Type B pancreatic cell (in vitro differentiated cells): ENCODE data around the gene TEX2. TPM values are rescaled to one million over a fixed set of nuclear protein-coding genes. Genes with fewer than 3 reads are reported as not detected.
"Not testable (repeated sequence)": the region's sequence is repeated elsewhere in the genome, so short reads cannot be mapped to it uniquely, and the experiment has no call there.

ENCODE experiments used
- DNase-seq: peaks from one replicate; pipeline ENCODE4 v3.0.0; 2021; ENCODE audit warnings: mixed read lengths; ENCODE audit not compliant: unreplicated experiment; ENCODE audit errors: extremely low spot score
- H3K27ac Mint-ChIP-seq: 2 replicates; pipeline ENCODE4 v1.8.0; 2021; ENCODE audit warnings: mild to moderate bottlenecking, mixed read lengths
- H3K27me3 Mint-ChIP-seq: 2 replicates; pipeline ENCODE4 v1.8.0; 2021; ENCODE audit warnings: mixed read lengths
- H3K36me3 Mint-ChIP-seq: 2 replicates; pipeline ENCODE4 v1.8.0; 2021; ENCODE audit warnings: mixed read lengths
- H3K4me1 Mint-ChIP-seq: one replicate; pipeline ENCODE4 v1.8.0; 2021; ENCODE audit warnings: mixed read lengths; ENCODE audit not compliant: unreplicated experiment
- H3K4me3 Mint-ChIP-seq: 2 replicates; pipeline ENCODE4 v1.8.0; 2021; ENCODE audit warnings: mild to moderate bottlenecking, mixed read lengths
- H3K9me3 Mint-ChIP-seq: 2 replicates; pipeline ENCODE4 v1.8.0; 2021; ENCODE audit warnings: mixed read lengths
- CTCF ChIP-seq: fragments of 200-600 bp; sonication (generic); conservative IDR thresholded peaks from 2 replicates; pipeline ENCODE4 v1.5.0; 2021; ENCODE audit warnings: antibody characterized with exemption, mild to moderate bottlenecking
- total RNA-seq: library from RNA; stranded (reverse); gene quantifications from 2 replicates; pipeline ENCODE4 v1.2.1, GENCODE V29; 2021; ENCODE audit warnings: low replicate concordance

TEX2 gene
- total RNA-seq, 1 donor from 2014 or later: 23.3 TPM

- Mint-ChIP-seq H3K4me3 (no peak overlapping the region), H3K36me3 (no peaks in the 10 kb centered on the region), H3K27ac (no peak overlapping the region), H3K27me3 (no peaks in the 10 kb centered on the region), H3K9me3 (no peaks in the 10 kb centered on the region), H3K4me1 (peaks cover 45% of the 10 kb centered on the region)
- no peak for DNase-seq
- TF ChIP-seq CTCF: no peak
These were observed 19.7 kb downstream of the TEX2 start for GRCh38 chr17:64243340-64243739.

- H3K27ac Mint-ChIP-seq: no peak overlapping the region
These were observed 20.4 kb downstream of the TEX2 start for GRCh38 chr17:64242633-64243032.

GRCh38 chr17:64240741-64241347 lies 22.2 kb downstream of the TEX2 start:
- Mint-ChIP-seq H3K9me3 (peaks cover 4% of the 10 kb centered on the region), H3K27me3 (no peaks in the 10 kb centered on the region), H3K27ac (peak overlapping the region; percentile 6), H3K36me3 (peaks cover 8% of the 10 kb centered on the region), H3K4me1 (peaks cover 54% of the 10 kb centered on the region), H3K4me3 (peak overlapping the region; percentile 14)
- no peak for DNase-seq
- no peak for TF ChIP-seq CTCF

More at GRCh38 chr17:64242633-64243032, 20.4 kb downstream of the TEX2 start:
- Mint-ChIP-seq H3K4me3 (no peak overlapping the region), H3K27me3 (no peaks in the 10 kb centered on the region), H3K4me1 (peaks cover 44% of the 10 kb centered on the region), H3K9me3 (no peaks in the 10 kb centered on the region), H3K36me3 (no peaks in the 10 kb centered on the region)
- DNase-seq: no peak
- no peak for TF ChIP-seq CTCF

GRCh38 chr17:64240261-64240740 lies 22.8 kb downstream of the TEX2 start:
- DNase-seq: no peak
- peaks cover 8% of the 10 kb centered on the region for H3K36me3 Mint-ChIP-seq
- peak overlapping the region; percentile 6 for H3K27ac Mint-ChIP-seq
- peak; percentile 45 for TF ChIP-seq CTCF
- H3K27me3 Mint-ChIP-seq: no peaks in the 10 kb centered on the region
- peak overlapping the region; percentile 14 for H3K4me3 Mint-ChIP-seq
- peaks cover 52% of the 10 kb centered on the region for H3K4me1 Mint-ChIP-seq
- peaks cover 4% of the 10 kb centered on the region for H3K9me3 Mint-ChIP-seq

- H3K4me1 Mint-ChIP-seq: peaks cover 44% of the 10 kb centered on the region
- not testable (repeated sequence) for H3K4me3 Mint-ChIP-seq, DNase-seq, H3K9me3 Mint-ChIP-seq, H3K27me3 Mint-ChIP-seq, H3K27ac Mint-ChIP-seq, H3K36me3 Mint-ChIP-seq
- TF ChIP-seq CTCF: peak; percentile 37
These were observed 24.6 kb downstream of the TEX2 start for GRCh38 chr17:64238449-64238848.
